GM19468 (cell line): Measurements from ENCODE around the gene ETV6.
A peak's percentile ranks its signal among the peaks of the same experiment; 100 is the strongest.
"Not testable (repeated sequence)": the region's sequence is repeated elsewhere in the genome, so short reads cannot be mapped to it uniquely, and the experiment has no call there.

Experiments used
- ATAC-seq: cut with Tn5 transposase; IDR thresholded peaks from one replicate; pipeline ENCODE4 v1.9.1; 2021; ENCODE audit warnings: mild to moderate bottlenecking, moderate library complexity, moderate number of reproducible peaks; ENCODE audit not compliant: unreplicated experiment; ENCODE audit errors: extremely low read depth

Gene ETV6

GRCh38 chr12:11649413-11650285, at the start of gene ETV6:
Gene ETV6 (plus strand): TSS chr12:11649674. CDS start chr12:11650128, 454 bp downstream.
- peak; percentile 34 for ATAC-seq

GRCh38 chr12:11600199-11600598, 49.3 kb upstream of the ETV6 start:
- ATAC-seq: no peak

- ATAC-seq: no peak
These were observed 47.8 kb upstream of the ETV6 start for GRCh38 chr12:11601647-11602046.

GRCh38 chr12:11607313-11608081, 42.0 kb upstream of the ETV6 start:
- no peak for ATAC-seq

GRCh38 chr12:11609045-11609444, 40.4 kb upstream of the ETV6 start:
- no peak for ATAC-seq

- ATAC-seq: no peak
These were observed 34.0 kb upstream of the ETV6 start for GRCh38 chr12:11615481-11615880.

- ATAC-seq: no peak
These were observed 31.4 kb upstream of the ETV6 start for GRCh38 chr12:11618046-11618445.

GRCh38 chr12:11621797-11622423, 27.6 kb upstream of the ETV6 start:
- ATAC-seq: no peak

- ATAC-seq: no peak
These were observed 26.6 kb upstream of the ETV6 start for GRCh38 chr12:11622876-11623281.

GRCh38 chr12:11623382-11623781, 26.1 kb upstream of the ETV6 start:
- ATAC-seq: no peak

GRCh38 chr12:11624116-11624515, 25.4 kb upstream of the ETV6 start:
- no peak for ATAC-seq

GRCh38 chr12:11627709-11628108, 21.8 kb upstream of the ETV6 start:
- not testable (repeated sequence) for ATAC-seq

GRCh38 chr12:11628353-11628752, 21.1 kb upstream of the ETV6 start:
- ATAC-seq: no peak

GRCh38 chr12:11630046-11630706, 19.3 kb upstream of the ETV6 start:
- no peak for ATAC-seq

GRCh38 chr12:11631288-11631687, 18.2 kb upstream of the ETV6 start:
- ATAC-seq: no peak

- ATAC-seq: not testable (repeated sequence)
These were observed 17.6 kb upstream of the ETV6 start for GRCh38 chr12:11631881-11632280.

GRCh38 chr12:11633968-11634367, 15.5 kb upstream of the ETV6 start:
- ATAC-seq: no peak

- ATAC-seq: no peak
These were observed 14.1 kb upstream of the ETV6 start for GRCh38 chr12:11635341-11635740.

- no peak for ATAC-seq
These were observed 11.1 kb upstream of the ETV6 start for GRCh38 chr12:11638315-11638916.

GRCh38 chr12:11639454-11639853, 10.0 kb upstream of the ETV6 start:
- no peak for ATAC-seq
